ENCODE results near the gene CTAGE6. TPM values are rescaled to one million over a fixed set of nuclear protein-coding genes. Genes with fewer than 3 reads are reported as not detected.
"Not testable (repeated sequence)": the region's sequence is repeated elsewhere in the genome, so short reads cannot be mapped to it uniquely, and the experiment has no call there.

CTAGE6 gene
- total RNA-seq, 1 experiment from 2014 or later, result not detected

GRCh38 chr7:143745340-143745739 is 12.2 kb downstream of the CTAGE6 start:
- ATAC-seq; H4K20me1 ChIP-seq (ENCODE audit: low read length); DNase-seq; H3K9me2 ChIP-seq (replicated peaks; ENCODE audit: low read length); H3K4me3 ChIP-seq (ENCODE audit: low read length); H3K79me2 ChIP-seq (ENCODE audit: low read length); H3K27me3 ChIP-seq (ENCODE audit: low read length); H3F3A ChIP-seq (ENCODE audit: low read length, unreplicated experiment); H3K4me1 ChIP-seq (ENCODE audit: insufficient read depth, low read length); intact Hi-C loops (cut with micrococcal nuclease); CTCF ChIA-PET; H3K36me3 ChIP-seq (ENCODE audit: low read depth, low read length); BruUV-seq (replicated peaks); H3K9me3 ChIP-seq (ENCODE audit: low read length); H3K4me2 ChIP-seq (ENCODE audit: low read length); POLR2A ChIA-PET (ENCODE audit: unreplicated experiment); H2AFZ ChIP-seq (ENCODE audit: low read length); H3K9ac ChIP-seq (ENCODE audit: low read length); H3K27ac ChIP-seq (ENCODE audit: low read length): not testable (repeated sequence)

- BruUV-seq (replicated peaks), result not testable (repeated sequence)
Measured at GRCh38 chr7:143737037-143737819, 20.3 kb downstream of the CTAGE6 start.

GRCh38 chr7:143735962-143736361 is 21.5 kb downstream of the CTAGE6 start:
- no peak for ATAC-seq
- no peaks in the 10 kb centered on the region for H3K9me2 ChIP-seq (replicated peaks; ENCODE audit: low read length)
- no peaks in the 10 kb centered on the region for H3K27me3 ChIP-seq (ENCODE audit: low read length)
- H3K79me2 ChIP-seq (ENCODE audit: low read length), result no peaks in the 10 kb centered on the region
- H3K9me3 ChIP-seq (ENCODE audit: low read length), result no peaks in the 10 kb centered on the region
- DNase-seq, result no peak
- intact Hi-C loops (cut with micrococcal nuclease), result no loop called here
- no peaks in the 10 kb centered on the region for H3F3A ChIP-seq (ENCODE audit: low read length, unreplicated experiment)
- no peak overlapping the region for H3K4me2 ChIP-seq (ENCODE audit: low read length)
- no peaks in the 10 kb centered on the region for H3K4me1 ChIP-seq (ENCODE audit: insufficient read depth, low read length)
- no peaks in the 10 kb centered on the region for H4K20me1 ChIP-seq (ENCODE audit: low read length)
- no peak overlapping the region for H2AFZ ChIP-seq (ENCODE audit: low read length)
- H3K36me3 ChIP-seq (ENCODE audit: low read depth, low read length), result no peaks in the 10 kb centered on the region
- CTCF ChIA-PET, result no interaction called here
- no peak overlapping the region for H3K27ac ChIP-seq (ENCODE audit: low read length)
- POLR2A ChIA-PET (ENCODE audit: unreplicated experiment), result no interaction called here
- no TSS peak for BruUV-seq (replicated peaks)
- TF ChIP-seq CTCF (conservative IDR thresholded peaks at IDR 0.05; ENCODE audit: low read depth, low read length) (no peak), EZH2phosphoT487 (IDR thresholded peaks at IDR 0.05; ENCODE audit: borderline replicate concordance, low read length) (no peak), EZH2 (IDR thresholded peaks at IDR 0.05; ENCODE audit: low read length, unreplicated experiment) (no peak)
- no peak overlapping the region for H3K9ac ChIP-seq (ENCODE audit: low read length)
- H3K4me3 ChIP-seq (ENCODE audit: low read length), result no peak overlapping the region

More at GRCh38 chr7:143737037-143737819, 20.3 kb downstream of the CTAGE6 start:
- H3F3A ChIP-seq (ENCODE audit: low read length, unreplicated experiment); H4K20me1 ChIP-seq (ENCODE audit: low read length); H3K27ac ChIP-seq (ENCODE audit: low read length); H3K9me3 ChIP-seq (ENCODE audit: low read length); H3K27me3 ChIP-seq (ENCODE audit: low read length); H3K4me1 ChIP-seq (ENCODE audit: insufficient read depth, low read length); H3K9me2 ChIP-seq (replicated peaks; ENCODE audit: low read length); H3K9ac ChIP-seq (ENCODE audit: low read length); H3K36me3 ChIP-seq (ENCODE audit: low read depth, low read length); H3K79me2 ChIP-seq (ENCODE audit: low read length); POLR2A ChIA-PET (ENCODE audit: unreplicated experiment); intact Hi-C loops (cut with micrococcal nuclease): not testable (repeated sequence)
- DNase-seq (peak; percentile 69), ATAC-seq (peak; percentile 92)
- peak; percentile 80 for TF ChIP-seq CTCF (conservative IDR thresholded peaks at IDR 0.05; ENCODE audit: low read depth, low read length)
- Histone ChIP-seq H2AFZ (ENCODE audit: low read length) (peak overlapping the region; percentile 82), H3K4me2 (ENCODE audit: low read length) (peak overlapping the region; percentile 55), H3K4me3 (ENCODE audit: low read length) (0 out of 2 replicates have a peak overlapping the region, but pooled peaks have one; percentile 17)
- CTCF ChIA-PET, result interaction anchor here (1.4 kb wide), 1 partner anchor 391 kb away, joined by 4 read pairs; no protein-coding TSS in a partner anchor
